Measurements from ENCODE around the gene TRAK2.

DNA sequence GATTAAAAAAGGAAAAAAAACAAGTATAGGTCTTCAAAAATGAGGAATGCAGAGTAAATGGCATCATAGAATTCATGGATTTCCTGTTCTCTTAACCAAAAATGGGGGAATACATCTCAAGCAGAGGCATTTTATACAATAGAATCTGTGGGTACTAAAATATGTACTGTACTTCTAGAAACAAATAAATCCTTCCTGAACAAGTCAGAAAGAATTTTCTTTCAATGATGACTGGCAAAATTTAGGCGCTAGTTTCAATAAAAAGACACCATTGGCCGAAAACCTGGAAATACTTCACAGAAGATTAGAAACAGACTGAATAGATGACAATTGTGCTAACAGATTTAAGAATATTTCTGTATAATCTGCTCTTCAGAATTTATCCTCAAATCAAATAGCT lies 15.1 kb downstream of the TRAK2 start:
- TF ChIP-seq, protein P1, sequence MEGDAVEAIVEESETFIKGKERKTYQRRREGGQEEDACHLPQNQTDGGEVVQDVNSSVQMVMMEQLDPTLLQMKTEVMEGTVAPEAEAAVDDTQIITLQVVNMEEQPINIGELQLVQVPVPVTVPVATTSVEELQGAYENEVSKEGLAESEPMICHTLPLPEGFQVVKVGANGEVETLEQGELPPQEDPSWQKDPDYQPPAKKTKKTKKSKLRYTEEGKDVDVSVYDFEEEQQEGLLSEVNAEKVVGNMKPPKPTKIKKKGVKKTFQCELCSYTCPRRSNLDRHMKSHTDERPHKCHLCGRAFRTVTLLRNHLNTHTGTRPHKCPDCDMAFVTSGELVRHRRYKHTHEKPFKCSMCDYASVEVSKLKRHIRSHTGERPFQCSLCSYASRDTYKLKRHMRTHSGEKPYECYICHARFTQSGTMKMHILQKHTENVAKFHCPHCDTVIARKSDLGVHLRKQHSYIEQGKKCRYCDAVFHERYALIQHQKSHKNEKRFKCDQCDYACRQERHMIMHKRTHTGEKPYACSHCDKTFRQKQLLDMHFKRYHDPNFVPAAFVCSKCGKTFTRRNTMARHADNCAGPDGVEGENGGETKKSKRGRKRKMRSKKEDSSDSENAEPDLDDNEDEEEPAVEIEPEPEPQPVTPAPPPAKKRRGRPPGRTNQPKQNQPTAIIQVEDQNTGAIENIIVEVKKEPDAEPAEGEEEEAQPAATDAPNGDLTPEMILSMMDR (conservative IDR thresholded peaks at IDR 0.05; ENCODE audit: low read length), result no peak
- TF ChIP-seq EZH2phosphoT487 (IDR thresholded peaks at IDR 0.05; ENCODE audit: borderline replicate concordance, low read depth, low read length), result no peak

Data from OCI-LY7 (cell line).